8988T (cell line): ENCODE measurements around the gene VTI1B.
"Not testable (repeated sequence)": the region's sequence is repeated elsewhere in the genome, so short reads cannot be mapped to it uniquely, and the experiment has no call there.

Experiments used
- DNase-seq: peaks from one replicate; pipeline ENCODE4 v3.0.0; 2011

Gene VTI1B

DNA sequence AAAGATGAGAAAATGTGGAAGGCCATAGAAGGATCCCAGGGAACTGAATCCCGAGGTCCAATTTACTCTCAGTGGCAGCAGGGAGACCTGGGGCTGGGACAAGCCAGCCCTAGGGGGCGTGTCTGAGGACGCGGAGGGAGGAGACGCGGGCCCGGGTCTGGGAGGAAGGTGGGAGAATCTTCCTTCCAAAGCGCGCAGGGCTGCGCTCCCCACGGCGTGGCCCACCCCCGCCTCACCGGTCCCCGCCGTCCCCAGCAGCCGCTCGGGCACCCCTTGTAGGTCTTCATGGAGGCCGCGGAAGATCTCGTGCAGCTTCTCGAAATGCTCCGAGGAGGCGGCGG is 323 bp downstream of the VTI1B start:
- DNase-seq, result peak; percentile 52

DNA sequence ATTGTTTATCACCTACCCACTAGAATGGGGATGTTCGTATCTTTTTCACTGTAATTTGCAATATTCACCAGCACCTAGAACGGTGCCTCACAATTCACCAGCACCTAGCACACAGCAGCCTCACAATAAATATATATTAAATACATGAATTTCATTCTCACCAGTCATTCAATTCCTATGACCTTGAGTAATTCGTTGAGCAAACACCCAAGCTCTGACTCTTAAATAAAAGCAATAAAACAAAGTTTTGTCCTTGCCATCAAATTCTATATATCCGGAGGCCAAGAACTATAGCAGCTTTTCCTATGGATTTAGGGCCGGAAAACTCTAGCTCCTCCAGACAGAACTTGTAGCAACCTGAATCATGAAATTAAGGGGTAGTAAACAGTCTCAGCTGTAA is 981 bp downstream of the VTI1B start:
- no peak for DNase-seq

DNA sequence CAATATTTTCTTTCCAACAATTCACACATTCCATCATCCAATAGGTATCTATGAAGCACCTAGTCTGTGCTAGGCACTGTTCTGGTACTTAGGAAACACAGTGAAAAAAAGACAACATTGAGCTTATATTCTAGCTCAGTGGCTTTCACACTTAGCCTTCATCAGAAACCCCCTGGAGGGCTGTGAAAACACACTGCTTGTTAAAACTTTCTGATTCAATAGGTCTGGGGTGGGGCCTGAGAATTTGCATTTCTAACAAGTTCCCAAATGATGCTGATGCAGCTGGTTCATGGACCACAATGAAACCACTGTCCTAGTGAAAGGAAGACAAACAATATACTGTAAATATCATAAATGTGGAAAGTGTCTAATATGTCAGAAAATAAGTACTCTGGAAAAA is 5.9 kb downstream of the VTI1B start:
- no peak for DNase-seq

DNA sequence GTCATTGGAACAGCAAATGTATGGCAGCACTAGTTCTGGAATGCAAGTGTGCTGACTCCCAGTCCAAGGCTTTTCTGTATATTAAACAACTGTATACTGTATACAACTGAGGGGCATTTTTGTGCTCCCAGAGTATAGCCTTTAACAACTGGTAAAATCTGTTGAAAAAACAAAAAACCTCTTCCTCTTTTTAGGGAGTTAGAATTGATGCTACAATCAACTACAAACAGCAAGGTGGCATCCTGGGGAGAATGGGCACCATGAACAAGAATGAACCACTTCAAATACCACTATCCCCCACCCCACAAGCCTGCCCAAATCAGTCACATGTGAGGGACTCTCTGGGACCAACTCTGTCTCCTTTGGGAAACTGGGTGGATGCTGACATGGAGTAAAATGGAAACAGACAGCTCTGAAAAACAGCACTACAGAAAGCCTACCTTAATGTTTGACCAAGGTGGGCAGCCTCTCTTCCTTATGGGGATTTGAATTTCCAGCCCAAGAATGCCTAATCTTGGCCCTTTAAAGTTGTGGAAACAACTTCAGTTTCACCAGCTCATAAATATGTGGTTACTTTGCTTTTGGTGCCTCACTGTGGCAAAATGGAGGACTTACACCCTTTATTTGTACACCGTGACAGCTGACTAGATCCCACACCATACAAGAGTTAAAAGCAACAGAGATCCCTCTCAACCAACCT is 7.5 kb downstream of the VTI1B start:
- no peak for DNase-seq

DNA sequence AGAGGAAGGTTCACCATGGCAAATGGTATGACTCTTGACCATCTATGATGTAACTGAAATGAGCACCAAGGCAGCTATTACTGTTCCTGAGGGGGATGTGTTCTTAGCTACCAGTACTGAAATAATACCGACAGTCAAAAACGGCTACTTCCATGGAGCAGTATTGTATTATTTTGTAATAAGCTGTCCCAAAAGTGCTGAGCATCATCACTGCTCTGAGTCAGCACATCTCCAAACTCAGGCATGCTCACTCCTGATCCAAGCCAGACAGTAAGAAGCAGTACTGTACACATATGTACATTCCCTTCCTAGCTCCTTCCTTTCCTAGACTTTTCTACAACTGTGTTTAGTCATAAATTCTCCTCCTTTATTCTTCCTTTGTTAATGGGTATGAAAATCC is 8.6 kb downstream of the VTI1B start:
- DNase-seq, result no peak

DNA sequence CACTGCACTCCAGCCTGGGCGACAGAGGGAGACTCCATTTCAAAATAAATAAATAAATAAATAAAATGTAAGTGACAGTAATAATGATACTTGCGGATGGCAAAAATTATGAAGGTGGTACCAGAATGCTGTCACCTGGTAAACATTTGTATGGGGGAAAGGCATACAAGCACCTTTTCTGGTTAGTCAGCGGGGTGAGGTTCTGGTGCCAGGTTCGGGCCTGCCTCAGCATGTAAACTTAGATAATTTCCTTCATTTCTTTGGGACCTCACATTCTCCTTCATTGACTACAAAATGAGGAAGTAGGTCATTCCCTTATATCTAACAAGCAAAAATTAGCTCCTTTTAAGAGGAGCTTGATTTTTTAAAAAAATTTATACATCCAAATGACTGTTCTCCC is 10.8 kb downstream of the VTI1B start:
- DNase-seq, result no peak

DNA sequence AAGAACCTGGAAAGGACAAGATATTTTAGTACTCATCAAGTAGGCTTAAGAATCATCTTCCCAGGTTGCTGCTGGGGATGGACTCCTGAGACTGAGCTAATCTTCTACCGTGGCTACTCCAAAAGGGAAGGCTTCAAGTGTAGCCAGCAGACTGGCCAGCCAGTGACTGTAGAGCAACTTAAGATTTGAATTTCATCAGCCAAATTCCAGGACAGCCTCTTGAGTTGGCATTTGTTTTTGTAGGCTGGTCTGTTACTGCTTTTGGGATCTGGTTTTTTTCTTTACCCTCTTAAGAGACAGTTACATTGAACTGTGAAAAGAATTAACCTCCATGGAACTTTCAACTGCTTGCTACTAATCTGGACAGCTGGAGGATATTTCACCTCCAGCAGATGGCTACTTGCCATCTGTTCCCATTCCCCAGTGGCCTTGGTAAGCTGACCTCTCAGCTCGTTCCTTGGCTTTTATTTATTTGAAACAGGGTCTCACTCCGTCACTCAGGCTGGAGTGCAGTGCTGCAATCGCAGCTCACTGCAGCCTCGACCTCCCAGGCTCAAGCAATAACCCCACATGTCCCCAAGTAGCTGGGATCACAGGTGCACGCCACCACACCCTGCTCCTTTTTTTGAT is 20.7 kb downstream of the VTI1B start:
- DNase-seq, result no peak

DNA sequence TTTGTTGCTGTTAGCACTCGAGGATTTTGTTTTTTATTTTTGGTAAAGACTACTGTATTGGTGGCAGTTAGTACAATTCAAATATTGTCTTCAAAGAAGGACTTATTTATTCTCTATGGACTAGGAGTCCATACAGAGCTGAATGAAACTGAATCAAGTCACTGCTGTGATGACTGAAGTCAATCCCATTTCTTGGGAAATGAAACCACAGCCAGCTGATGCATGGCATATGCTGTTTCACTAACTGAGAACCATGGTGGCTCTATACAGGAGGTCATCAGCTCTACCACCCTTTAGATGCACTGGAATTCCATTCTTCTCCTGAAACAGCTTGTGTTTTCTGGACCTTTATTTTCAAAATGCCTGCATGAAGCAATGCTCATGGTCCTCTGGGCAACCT is 22.2 kb downstream of the VTI1B start:
- no peak for DNase-seq

DNA sequence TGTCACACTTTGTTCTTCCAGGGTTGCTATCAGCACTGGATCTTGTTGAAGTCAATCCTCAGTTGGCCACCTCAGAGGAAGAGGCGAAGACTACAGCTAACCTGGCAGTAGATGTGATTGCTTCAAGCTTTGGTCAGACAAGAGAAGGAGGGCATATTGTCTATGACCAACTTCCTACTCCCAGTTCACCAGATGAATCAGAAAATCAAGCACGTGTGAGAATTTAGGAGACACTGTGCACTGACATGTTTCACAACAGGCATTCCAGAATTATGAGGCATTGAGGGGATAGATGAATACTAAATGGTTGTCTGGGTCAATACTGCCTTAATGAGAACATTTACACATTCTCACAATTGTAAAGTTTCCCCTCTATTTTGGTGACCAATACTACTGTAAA is 23.7 kb downstream of the VTI1B start:
- DNase-seq, result no peak

DNA sequence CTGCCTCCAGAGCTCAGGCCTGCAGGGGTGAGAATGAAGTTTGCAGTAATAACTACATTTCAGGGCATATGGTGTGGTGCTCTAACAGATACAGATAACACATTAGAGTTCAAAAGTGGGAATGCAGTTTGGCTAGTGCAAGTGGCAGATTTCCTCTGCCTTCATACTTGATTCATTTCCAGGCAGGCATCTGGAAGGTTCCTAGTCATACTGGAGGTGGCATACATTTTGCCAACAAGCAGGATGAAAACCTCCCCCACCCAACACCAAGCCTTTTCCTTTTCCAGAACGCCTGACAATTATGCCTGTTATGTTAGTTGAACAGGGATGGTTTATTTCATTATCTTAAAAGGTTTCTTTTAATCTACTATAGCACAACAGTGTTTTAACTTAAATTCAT is 24.3 kb downstream of the VTI1B start:
- DNase-seq, result no peak

DNA sequence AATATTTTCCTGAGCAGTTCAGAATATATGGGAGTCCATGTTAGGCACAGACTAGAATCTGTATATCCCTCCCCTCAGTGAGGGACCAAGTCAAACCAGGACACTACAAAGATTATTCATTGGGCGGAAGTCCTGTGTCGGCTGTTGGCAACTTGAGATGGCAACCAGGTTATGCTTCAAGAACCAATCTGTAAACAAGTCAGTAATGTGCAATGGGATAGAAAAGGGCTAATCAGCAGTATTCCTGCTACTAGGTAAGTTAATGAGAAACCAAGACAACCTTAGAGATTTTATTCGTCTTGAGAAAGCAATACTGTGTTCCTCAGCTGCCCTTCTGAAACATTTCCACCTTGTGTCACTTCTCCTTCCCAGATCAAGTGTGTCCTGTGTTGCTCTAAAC is 28.3 kb downstream of the VTI1B start:
- DNase-seq, result no peak

DNA sequence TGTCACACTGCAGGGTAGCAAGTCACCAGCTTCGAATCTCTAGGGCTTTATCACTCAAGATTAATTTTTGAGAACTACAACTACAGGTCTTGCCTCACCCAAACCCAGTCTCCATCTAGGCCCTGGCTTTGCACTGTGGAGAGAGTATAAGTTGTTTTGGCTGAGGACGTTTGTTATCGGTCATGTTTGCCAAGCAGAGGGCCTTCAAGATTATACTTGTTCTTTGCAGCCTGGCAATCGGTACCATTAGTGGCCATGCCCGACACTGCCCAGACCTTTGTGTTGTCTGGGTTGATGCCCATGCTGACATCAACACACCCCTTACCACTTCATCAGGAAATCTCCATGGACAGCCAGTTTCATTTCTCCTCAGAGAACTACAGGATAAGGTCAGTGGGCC is 29.0 kb downstream of the VTI1B start:
- no peak for DNase-seq

DNA sequence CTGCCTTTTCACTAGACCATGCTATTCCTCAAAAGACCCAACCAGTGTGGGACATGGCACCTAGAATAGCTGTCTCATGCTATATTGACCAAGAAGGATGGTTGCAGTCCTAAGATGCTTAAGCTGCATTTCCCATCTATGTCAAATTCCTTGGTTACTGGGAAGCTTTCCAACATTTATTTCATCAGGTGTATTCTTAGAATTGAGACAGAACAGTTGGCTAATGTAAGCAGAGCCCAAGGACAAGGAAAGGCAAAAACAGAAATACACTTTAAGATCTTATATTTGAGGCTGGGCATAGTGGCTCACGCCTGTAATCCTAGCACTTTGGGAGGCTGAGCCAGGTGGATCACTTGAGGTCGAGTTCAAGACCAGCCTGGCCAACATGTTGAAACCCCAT is 30.0 kb downstream of the VTI1B start:
- no peak for DNase-seq

DNA sequence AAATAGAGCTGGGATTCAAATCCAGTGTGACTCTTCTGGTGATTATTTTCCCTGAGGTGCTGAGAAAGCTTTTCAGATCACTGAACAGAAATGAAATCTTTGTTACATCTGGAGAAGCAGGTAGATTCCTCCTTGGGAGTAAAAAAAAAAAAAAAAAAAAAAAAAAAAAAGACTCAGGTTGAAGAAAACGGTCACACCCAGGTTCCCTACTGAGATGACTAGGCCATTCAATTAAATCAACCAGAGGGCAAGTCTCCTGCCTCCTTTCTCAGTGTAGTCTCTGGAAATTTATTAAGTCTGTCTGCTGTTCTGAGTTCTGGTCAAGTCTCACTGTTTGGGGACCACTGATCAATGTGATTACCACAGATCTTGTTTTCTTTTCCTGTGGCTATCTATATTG is 30.7 kb downstream of the VTI1B start:
- no peak for DNase-seq

DNA sequence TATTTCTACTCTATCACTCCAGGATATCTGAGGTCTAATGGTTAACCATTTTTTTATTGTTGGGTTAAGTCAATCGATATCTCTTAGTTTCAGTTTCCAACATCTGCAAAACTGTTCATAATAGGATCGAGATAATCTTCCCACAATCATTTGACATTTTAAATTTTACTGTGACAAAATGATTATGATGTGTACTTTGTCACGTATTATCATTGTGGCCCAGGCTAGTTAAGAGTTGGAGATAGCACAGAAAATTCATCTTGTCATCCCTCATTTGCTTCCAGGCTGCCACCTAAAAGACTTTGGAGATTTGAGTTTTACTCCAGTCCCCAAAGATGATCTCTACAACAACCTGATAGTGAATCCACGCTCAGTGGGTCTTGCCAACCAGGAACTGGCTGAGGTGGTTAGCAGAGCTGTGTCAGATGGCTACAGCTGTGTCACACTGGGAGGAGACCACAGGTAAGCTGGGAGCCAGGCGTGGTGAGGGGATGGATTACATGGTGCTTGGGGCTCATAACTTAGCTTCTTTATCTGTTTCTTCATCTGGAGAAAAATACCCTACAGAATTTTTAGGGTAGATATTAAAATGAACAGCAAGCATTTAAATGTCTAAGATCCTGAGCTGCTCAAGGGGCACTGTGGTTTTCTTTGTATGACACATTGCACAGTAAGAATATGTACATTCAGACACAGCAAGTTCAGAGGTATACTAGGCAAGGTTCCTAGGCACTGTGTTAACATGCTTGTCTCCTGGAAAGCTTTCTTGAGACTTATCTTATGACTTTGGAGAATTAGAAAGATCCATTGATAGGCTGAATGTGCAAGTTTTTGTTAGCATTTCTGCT is 32.3 kb downstream of the VTI1B start:
- no peak for DNase-seq

DNA sequence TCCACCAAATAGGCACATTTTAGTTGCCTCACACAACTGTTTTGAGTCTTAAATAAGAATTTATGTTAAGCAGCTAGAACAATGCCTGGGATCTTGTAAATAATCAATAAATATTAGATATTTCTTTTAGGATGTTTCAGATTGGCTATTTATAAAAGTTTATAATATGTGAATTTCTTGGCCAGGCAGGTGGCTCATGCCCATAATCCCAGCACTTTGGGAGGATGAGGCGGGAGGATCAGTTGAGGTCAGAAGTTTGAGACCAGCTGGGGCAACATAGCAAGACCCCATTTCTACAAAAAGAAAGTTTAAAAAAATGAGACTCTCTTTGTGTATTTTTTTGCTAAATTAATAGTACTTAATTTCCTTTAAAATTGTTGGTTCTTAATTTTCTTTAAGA is 33.0 kb downstream of the VTI1B start:
- DNase-seq, result no peak

DNA sequence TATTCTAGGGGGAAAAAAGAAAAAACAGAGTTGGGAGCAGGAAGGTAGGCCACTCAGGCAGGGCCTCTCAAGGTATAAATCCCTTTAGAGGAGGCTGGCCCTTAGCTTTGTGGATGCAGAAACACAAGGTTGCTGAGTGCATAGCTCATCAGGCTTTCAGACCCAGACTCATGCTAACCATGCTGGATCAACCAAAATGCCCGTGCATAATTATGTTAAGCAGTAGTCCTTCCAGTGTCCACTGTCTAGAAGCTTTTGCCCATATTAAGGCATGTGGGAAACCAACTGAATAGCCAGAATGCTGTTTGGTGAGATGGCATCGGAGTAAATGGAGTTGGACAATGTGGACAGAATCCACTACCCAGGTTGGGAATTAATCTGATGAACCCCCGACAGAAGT is 35.8 kb downstream of the VTI1B start:
- DNase-seq, result no peak

DNA sequence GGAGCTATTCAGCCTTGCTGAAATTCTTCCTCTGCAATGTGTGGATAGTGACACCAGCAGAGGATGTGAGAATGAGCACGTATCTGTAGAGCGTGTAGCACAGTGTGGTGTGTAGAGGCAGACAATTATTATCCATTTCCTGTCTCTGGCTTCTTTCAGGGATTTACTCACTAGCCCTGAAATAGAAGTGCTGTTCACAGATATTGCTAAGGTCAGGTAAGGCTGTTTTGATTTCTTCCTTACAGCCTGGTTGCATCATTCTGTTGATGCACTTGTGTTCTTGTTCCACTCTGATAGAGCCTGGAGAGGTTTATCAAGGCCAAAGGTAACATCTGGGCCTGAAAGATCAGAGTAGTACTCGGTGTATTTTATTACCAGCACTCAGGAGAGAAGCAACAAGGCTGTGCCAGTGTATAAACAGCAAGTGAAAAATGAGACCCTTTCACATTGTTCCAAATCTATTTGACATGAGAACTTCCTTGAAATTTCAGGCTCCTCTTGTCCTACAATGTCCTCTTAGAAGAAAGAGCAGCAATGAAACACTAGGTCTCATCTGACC is 38.0 kb downstream of the VTI1B start:
- no peak for DNase-seq

DNA sequence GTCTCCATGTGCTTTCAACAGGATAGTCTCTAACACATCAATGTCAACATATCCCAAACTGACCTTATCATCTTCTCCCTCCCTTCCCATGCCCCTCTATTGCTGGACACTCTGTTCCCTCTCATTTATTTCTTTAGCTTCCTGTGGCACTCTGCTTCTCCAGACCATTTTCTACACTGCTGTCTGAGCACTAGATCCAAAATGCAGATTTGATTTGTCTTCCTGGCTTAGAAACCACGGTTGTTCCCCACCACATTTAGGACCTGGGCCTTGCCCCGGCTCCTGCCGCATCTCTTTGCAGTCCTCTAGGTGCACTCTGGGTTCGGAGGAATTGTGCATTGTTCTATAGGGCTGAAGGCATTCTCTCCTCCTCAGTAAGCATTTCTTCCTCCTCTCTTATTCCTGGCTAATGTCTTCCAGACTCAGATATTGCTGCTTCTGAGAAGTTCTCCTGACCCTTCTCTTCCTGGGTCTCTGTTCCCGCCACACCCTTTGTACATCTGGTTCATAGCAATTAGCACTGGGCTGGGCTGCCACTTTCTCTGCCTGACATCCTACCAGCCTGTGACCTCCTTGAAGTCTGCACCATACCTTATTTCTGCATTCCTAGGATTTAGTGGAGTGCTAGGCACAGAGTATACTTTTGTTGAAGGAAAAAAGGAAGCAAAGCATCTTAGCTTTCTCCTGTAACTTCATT is 40.8 kb downstream of the VTI1B start:
- DNase-seq, result no peak

DNA sequence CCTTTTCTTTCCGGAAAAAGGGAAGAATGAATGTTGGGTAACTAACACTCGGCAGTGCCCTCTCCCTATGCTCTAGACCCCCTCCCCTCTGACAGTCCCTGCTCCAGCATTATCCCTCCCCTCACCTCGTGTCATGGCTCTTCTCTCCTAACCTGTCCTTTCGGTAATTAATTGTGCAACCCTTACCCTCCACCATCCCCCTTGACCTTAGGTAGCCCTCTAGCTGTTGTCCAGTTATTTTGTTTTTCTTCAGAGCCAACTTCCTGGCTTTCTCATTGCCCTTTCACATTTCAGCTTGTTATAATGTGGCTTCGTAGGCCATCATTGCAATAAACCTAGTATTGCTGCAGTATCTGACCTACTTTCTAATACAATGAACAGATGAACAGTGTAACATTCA is 43.5 kb downstream of the VTI1B start:
- no peak for DNase-seq

DNA sequence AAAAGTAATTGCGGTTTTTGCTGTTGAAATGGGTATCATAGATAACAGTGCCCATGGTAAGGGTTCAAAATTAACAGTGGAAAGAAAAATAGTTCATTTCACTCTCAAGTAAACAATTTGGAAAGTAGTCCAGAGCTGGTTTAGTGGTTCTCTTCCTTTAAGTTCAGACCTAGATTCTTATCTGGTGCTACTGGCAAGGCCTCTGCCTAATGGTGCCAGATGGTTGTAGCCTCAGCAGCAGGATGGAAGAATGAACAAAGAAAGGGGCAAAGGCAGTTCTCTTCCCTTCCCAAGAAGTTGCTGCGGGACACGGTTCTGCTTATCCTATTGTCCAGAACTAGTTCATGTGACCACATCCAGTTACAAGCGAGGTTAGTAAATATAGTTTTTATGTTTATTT is 44.2 kb downstream of the VTI1B start:
- no peak for DNase-seq

DNA sequence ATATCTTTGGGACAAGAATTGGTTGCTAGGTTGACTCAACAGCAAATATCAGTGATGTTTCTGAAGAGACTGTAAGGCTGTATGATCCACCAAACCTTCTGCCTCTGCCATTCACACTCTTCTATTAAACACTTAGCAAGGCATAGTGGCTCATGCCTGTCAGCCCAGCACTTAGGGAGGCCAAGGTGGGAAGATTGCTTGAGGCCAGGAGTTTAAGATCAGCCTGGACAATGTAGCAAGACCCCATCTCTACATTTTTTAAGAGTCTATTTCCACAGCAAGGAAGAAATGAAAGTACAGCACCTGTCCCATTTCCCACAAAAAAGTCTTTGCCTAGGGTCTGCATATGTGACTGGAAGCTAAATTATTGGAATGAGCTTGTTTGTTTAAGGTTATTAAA is 46.9 kb downstream of the VTI1B start:
- no peak for DNase-seq

DNA sequence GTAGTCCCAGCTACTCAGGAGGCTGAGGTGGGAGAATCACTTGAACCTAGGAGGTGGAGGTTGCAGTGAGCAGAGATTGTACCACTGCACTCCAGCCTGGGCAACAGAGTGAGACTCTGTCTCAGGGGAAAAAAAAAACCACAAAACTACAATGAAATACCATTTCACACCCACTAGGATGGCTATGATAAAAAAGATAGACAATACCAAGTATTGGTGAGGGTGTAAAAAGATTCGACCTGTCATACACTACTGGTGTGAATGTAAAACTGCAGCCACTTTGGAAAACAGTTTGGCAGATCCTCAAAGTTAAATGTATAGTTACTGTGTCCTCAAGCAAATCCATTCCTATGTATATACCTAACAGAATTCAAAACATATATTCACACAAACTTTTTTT is 48.3 kb downstream of the VTI1B start:
- DNase-seq, result not testable (repeated sequence)
